Upper lobe of left lung (tissue), 6 donors: ENCODE data around the gene LAMB2. TPM values are rescaled to one million over a fixed set of nuclear protein-coding genes. Genes with fewer than 3 reads are reported as not detected.

Experiments used
- ATAC-seq, 2 donors: fragments of 200-7000 bp; cut with Tn5 transposase; one replicate each; pipeline ENCODE4 v1.9.1; 2022; ENCODE audit warnings: mild to moderate bottlenecking in 2 of 2, moderate library complexity in 2 of 2; ENCODE audit not compliant: low FRiP score in 2 of 2
- DNase-seq, 2 donors: peaks; one replicate each; pipeline ENCODE4 v3.0.0-alpha.2; 2019 to 2020
- H3K27ac ChIP-seq, 4 donors: fragments of 200-600 bp; sonication (generic); one replicate each; pipeline ENCODE4 v1.5.1; 2016 to 2019
- H3K27me3 ChIP-seq, 4 donors: fragments of 200-600 bp; sonication (generic); one replicate each; pipeline ENCODE4 v1.5.1; 2017 to 2019
- H3K36me3 ChIP-seq, 4 donors: fragments of 200-600 bp; sonication (generic); one replicate each; pipeline ENCODE4 v1.5.1; 2016 to 2019
- H3K4me1 ChIP-seq, 4 donors: fragments of 200-600 bp; sonication (generic); one replicate each; pipeline ENCODE4 v1.5.1; 2018 to 2019
- H3K4me3 ChIP-seq, 4 donors: fragments of 200-600 bp; sonication (generic); one replicate each; pipeline ENCODE4 v1.5.1; 2017 to 2019; ENCODE audit warnings: mild to moderate bottlenecking in 2 of 4, moderate library complexity in 1 of 4
- H3K9me3 ChIP-seq, 4 donors: fragments of 200-600 bp; sonication (generic); one replicate each; pipeline ENCODE4 v1.5.1; 2018 to 2019
- CTCF ChIP-seq, 6 experiments: fragments of 450-650 bp in 4 of 6; fragments of 200-600 bp in 2 of 6; sonication (generic) in 2 of 6; IDR thresholded peaks; one replicate each; pipeline ENCODE4 v1.5.1; 2016 to 2019; ENCODE audit warnings: antibody characterized with exemption in 6 of 6
- EP300 ChIP-seq, 4 donors: sonication (generic); formaldehyde crosslinking; IDR thresholded peaks; one replicate each; pipeline ENCODE4 v1.5.1; 2017; ENCODE audit warnings: antibody characterized with exemption in 4 of 4, control low read depth in 2 of 4
- POLR2A ChIP-seq, 4 donors: fragments of 450-650 bp; IDR thresholded peaks; one replicate each; pipeline ENCODE4 v1.5.1; 2016 to 2017; ENCODE audit warnings: antibody characterized with exemption in 4 of 4, mild to moderate bottlenecking in 2 of 4
- POLR2AphosphoS5 ChIP-seq, 2 donors: sonication (generic); formaldehyde crosslinking; IDR thresholded peaks; one replicate each; pipeline ENCODE4 v1.5.1; 2017; ENCODE audit warnings: antibody characterized with exemption in 2 of 2
- WGBS, 2 donors: methylation state at CpG; one replicate each; pipeline ENCODE4 v1.1.5; 2017 to 2018; 5-methylcytosine and 5-hydroxymethylcytosine counted together
- total RNA-seq, 6 donors: library from RNA; depleted of rRNA in 4 of 6; stranded (reverse); fragments of >200 nt in 4 of 6; gene quantifications; one replicate each; pipeline versions ENCODE4 v1.1.0 to v1.2.1, GENCODE V29; 2016 to 2021
- donor health status: DM: no; HTN: no; CAD: no; lungs with moderate emphysema.
- donor health status: DM: no; HTN: yes; CAD: no; lungs with severe emphysema.

The LAMB2 gene
- total RNA-seq, 6 donors from 2014 or later: 349 to 904 (median 555) TPM

DNA sequence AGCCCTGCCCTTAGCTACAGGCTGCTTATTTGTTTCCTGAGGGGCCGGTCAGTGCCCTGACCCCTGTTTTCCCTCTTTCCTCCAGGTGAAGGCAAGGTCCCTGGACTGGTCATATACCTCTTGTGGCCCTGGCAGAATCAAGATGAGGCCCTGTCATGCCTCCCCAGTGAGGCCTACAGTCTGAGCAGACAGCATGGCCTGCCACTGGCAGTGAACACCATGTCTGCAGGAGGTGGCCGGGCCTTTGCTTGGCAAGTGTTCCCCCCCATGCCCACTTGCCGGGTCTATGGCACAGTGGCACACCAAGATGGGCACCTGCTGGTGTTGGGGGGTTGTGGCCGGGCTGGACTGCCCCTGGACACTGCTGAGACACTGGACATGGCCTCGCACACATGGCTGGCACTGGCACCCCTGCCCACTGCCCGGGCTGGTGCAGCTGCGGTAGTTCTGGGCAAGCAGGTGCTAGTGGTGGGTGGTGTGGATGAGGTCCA, 39.7 kb upstream of the LAMB2 start:
- DNase-seq: peak in 1 of 2 donors; percentile 76
- H3K4me3 ChIP-seq: peak overlapping the region; percentile 58 to 80 (median 70)
- H3K36me3 ChIP-seq: peaks cover 3 to 22% (median 8%) of the 10 kb centered on the region in 4 donors
- H3K9me3 ChIP-seq: no peaks in the 10 kb centered on the region
- no peaks in the 10 kb centered on the region for H3K27me3 ChIP-seq
- H3K4me1 ChIP-seq: peaks cover 26 to 35% (median 29%) of the 10 kb centered on the region in 4 donors
- TF ChIP-seq EP300 (IDR thresholded peaks at IDR 0.05): no peak
- no peak for TF ChIP-seq POLR2A (IDR thresholded peaks at IDR 0.05)
- TF ChIP-seq POLR2AphosphoS5 (IDR thresholded peaks at IDR 0.05): no peak
- TF ChIP-seq CTCF (IDR thresholded peaks at IDR 0.05): no peak
- peak overlapping the region; percentile 68 to 89 (median 88) for H3K27ac ChIP-seq
- no peak for ATAC-seq
- 71% methylated on average over 4 of the region's 7 CpGs; no CpG with 5 or more reads in 1 of the 2 donors for WGBS, 2 donors

DNA sequence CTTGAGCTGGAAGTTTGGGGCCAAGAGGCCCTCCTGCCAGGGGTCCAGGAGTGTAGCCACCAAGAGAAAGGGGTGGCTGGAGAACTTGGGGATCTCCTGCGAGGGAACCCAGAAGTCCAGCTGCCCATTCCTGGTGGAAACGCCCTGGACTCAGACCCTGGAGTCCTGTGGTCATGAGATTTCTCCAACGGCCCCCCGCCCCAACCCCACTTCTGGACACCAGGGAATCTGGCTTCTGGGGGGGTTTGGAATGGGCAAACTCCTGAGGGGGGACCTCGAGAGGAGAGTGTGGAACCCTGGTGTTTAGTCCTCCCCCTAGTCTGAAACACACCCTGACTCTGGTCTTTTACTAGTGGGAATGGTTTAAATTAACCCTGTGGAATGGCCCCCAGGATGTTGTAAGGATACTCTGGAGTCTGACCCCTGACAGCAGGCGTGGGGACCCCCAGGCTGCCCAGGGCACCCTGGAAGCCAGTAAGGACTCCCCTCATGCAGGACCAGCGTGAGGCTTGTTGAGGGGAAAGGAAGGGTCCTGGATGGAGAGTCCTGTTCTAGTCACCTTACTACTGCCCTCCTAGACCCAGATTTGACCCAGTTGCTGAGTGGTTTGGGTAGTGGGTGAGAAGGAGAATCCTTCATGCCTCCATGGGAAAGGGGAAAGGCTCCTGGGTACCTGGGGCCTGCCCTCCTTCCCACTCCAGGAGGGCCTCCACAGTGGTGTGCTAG, 39.1 kb upstream of the LAMB2 start:
- Histone ChIP-seq H3K4me3 (peak overlapping the region; percentile 58 to 80 (median 70)), H3K9me3 (no peaks in the 10 kb centered on the region), H3K4me1 (peaks cover 26 to 35% (median 29%) of the 10 kb centered on the region in 4 donors), H3K27me3 (no peaks in the 10 kb centered on the region), H3K36me3 (peaks cover 3 to 22% (median 8%) of the 10 kb centered on the region in 4 donors), H3K27ac (peak overlapping the region; percentile 68 to 89 (median 88))
- TF ChIP-seq EP300 (IDR thresholded peaks at IDR 0.05): no peak
- no peak for TF ChIP-seq POLR2AphosphoS5 (IDR thresholded peaks at IDR 0.05)
- TF ChIP-seq POLR2A (IDR thresholded peaks at IDR 0.05): no peak
- TF ChIP-seq CTCF (IDR thresholded peaks at IDR 0.05): no peak
- DNase-seq (no peak), ATAC-seq (no peak)
- 24 to 34% methylated on average over 3 to 7 of the region's 7 CpGs for WGBS, 2 donors

DNA sequence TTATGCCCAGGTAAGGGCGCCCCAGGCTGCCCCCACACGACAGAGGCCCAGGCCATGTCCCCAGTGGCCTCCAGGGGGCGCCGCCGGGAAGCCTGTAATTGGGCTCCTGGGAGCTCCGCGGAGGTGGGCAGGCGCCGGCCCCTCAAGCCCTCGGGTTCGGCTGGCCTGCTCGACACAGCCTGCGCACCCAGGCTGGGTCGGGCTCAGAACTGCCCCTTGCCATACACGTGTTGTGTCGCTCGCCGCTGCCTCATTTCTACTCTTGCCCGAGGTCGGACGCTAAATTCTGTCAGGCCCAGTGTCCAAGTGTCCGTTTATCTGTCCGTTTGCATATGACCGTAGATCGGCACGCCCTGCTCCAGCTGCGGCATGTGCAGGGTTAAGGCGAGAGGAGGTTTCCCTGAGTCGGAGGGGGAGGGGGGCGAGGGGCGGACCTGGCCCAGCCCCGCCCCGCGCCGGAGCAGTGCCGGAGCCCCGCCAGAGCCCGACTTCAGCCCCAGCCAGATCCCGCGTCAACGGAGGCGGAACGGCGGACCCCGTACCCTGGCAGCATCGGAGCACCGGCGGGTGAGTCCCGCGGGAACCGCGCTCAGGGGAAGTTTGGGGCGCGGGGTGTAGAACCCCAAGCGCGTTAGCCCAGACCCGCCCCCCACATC, 38.4 kb upstream of the LAMB2 start, which contains the start of gene KLHDC8B:
KLHDC8B (plus strand) TSS at position 480 of the 656 bp plus-strand sequence. CDS start 1,172 bp downstream, outside the sequence.
- TF ChIP-seq POLR2AphosphoS5 (IDR thresholded peaks at IDR 0.05) (peak; percentile 30 to 69), CTCF (IDR thresholded peaks at IDR 0.05) (peak; percentile 94 to 97 (median 96)), POLR2A (IDR thresholded peaks at IDR 0.05) (peak in 2 of 4 donors; percentile 36 to 74), EP300 (IDR thresholded peaks at IDR 0.05) (no peak)
- Histone ChIP-seq H3K27ac (peak within 1 kb of the TSS; percentile 68 to 89 (median 88)), H3K9me3 (no peaks in the 10 kb centered on the region), H3K27me3 (no peaks in the 10 kb centered on the region), H3K4me1 (peaks cover 31 to 38% (median 35%) of the 10 kb centered on the region in 4 donors), H3K4me3 (peak within 1 kb of the TSS; percentile 58 to 80 (median 70)), H3K36me3 (peaks cover 3 to 22% (median 8%) of the 10 kb centered on the region in 4 donors)
- peak; percentile 90 to 95 for ATAC-seq
- WGBS, 2 donors: 0 to 2% methylated on average over 10 to 40 of the region's 57 CpGs
- peak; percentile 88 to 97 for DNase-seq

- WGBS, 2 donors: 0% methylated on average over 1 of the region's 1 CpG
- Histone ChIP-seq H3K27me3 (no peaks in the 10 kb centered on the region), H3K4me3 (peak overlapping the region in 3 of 4 donors; percentile 63 to 80 (median 77)), H3K4me1 (peaks cover 31 to 39% (median 35%) of the 10 kb centered on the region in 4 donors), H3K36me3 (peaks cover 3 to 17% (median 6%) of the 10 kb centered on the region in 4 donors), H3K27ac (peak overlapping the region; percentile 68 to 89 (median 88)), H3K9me3 (no peaks in the 10 kb centered on the region)
- DNase-seq (no peak), ATAC-seq (no peak)
- TF ChIP-seq CTCF (IDR thresholded peaks at IDR 0.05) (no peak), EP300 (IDR thresholded peaks at IDR 0.05) (no peak), POLR2A (IDR thresholded peaks at IDR 0.05) (no peak), POLR2AphosphoS5 (IDR thresholded peaks at IDR 0.05) (no peak)
Measured at GRCh38 chr3:49170744-49171118, 37.9 kb upstream of the LAMB2 start.
